GM19099 (cell line): ENCODE data around the gene SPATS2L.

Experiments
- POLR2A ChIP-seq: IDR thresholded peaks from 3 replicates; pipeline ENCODE4 v1.6.1; 2011; ENCODE audit warnings: low read depth; ENCODE audit not compliant: insufficient read length; ENCODE audit errors: extremely low read depth

Gene SPATS2L

DNA sequence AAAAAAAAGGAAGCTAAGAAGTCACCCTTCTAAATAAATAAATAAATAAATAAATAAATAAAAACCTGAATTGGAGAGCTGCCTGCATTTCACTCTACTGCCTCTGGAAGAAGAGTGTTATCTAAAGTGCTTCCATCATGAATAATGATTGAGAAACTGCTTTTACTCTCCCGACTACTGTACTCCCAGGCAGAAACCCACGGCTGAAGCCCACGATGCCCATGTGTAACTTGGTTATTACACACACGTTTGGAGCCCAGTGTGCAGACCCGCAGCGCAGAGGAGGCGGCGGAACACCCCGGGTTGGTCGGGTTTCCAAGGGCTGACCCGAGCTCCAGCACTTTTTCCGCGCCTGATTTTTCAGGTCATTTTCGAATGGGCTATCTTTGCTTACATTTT, 697 bp upstream of the SPATS2L start:
- no peak for TF ChIP-seq POLR2A

GRCh38 chr2:200306931-200307723, 634 bp downstream of the SPATS2L start:
- TF ChIP-seq POLR2A: peak; percentile 39

- no peak for TF ChIP-seq POLR2A
Measured at GRCh38 chr2:200307724-200308545, 1.4 kb downstream of the SPATS2L start.

DNA sequence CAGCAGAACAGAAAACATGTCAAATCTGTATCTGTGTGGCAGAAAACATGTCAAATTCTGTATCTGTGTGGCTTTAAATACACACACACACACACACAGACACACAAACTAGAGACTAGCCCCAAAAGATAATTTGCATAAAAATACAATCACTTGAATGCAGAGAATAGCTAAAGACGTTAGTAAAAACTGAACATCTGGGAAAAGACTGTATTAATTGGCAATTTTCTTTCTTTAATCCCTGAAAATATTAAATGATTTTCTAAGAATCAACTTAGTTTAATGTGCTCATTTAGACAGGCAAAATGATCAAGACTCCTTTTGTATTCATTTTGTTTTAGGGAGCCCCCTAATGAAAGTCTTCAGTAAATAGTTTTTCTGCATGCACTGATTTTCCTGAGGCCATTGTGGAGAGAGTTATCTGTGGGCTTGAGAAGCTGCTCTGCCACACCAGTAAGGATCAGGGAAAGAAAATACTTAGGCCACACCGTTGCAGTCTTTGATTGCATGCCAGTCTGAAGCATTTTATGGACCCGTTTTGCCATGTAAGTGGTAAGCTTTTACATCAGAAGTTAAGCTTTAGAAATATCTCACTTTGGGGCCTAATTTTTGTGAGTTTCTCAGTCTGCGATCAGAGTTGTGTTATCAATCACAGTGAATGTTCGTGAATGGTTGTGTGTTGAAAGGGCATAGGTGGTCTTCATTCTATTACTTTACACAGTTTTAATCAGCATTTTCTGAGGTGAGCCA, 2.2 kb downstream of the SPATS2L start:
- TF ChIP-seq POLR2A: no peak

GRCh38 chr2:200309296-200310049, 3.0 kb downstream of the SPATS2L start:
- no peak for TF ChIP-seq POLR2A

DNA sequence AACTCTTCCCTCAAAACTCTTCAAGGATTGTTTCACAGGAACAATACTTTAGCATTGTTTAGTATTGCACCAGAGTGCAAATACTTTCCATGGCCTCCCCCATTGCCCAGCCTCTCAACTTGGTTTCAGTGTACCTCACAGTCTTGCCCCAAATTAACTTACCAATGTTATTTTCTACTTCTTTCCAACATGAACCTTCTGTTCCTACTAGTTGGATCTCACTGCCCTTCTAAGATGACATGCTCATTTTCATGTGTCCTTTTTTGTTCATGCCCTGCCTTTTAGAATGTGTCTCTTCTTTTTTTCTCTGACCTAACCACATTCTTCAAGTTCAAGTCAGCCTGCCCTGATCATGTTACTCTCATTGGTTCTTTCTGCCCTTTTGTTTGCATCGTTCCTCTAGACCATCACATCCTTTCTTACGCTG, 4.1 kb downstream of the SPATS2L start:
- no peak for TF ChIP-seq POLR2A

DNA sequence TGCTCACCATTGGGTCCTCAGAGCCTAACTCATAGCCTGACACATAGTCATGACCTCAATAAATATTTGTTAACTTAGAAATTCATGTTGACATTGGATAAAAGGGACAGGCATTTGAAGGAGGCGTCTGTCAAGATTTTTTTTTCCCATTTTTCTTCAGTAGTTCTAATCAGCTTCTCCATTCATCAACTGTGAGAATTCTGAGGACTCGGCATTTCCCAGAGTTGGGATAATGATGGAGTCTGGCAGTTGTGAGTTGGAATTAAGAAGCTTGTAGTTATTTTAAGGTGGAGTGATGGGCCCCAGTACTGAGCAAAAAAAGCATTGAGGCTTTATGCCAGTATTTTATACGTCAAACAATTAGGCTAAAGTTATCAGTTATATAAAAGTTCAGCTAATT, 4.6 kb downstream of the SPATS2L start:
- no peak for TF ChIP-seq POLR2A

- TF ChIP-seq POLR2A: no peak
Measured at GRCh38 chr2:200314976-200315567, 8.6 kb downstream of the SPATS2L start.

DNA sequence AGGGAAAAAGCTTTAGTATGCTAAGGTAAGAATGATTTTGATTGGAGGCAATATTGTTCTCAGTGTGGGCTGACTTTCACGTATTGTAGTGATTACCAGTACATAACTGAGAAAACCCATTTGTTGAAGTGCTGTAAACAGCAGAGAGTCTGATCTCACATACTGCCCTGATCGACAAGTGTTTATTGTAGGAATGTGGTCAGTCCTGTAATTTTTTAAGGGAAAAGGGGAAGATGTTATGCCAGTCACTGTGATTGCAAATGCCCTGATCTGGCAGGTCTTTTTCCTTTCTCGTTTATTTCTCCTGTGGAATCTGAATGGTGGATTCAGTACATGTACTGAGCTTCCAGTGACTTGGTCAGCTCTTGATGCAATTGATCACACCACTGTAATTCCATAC, 11.5 kb downstream of the SPATS2L start:
- no peak for TF ChIP-seq POLR2A

DNA sequence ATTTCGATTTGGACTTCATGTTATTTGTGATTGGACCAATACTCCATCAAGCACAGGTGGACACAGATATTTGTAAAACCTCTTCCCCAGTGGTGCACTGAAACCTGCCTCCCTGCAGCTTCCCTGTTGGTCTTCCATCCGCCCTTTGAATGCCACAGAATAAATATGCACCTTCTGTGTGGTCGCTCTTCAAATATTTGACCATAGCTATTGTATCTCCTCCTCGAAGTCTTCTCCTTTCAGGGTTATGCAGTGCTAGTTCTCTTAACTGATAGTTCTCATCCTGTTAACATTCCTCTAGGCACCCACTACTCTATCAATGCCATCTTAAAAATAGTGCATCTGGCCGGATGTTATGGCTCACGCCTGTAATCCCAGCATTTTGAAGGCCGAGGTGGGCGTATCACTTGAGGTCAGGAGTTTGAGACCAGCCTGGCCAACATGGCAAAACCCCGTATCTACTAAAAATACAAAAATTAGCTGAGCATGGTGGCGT, 12.5 kb downstream of the SPATS2L start:
- TF ChIP-seq POLR2A: no peak

- TF ChIP-seq POLR2A: no peak
Measured at GRCh38 chr2:200319548-200320337, 13.2 kb downstream of the SPATS2L start.

DNA sequence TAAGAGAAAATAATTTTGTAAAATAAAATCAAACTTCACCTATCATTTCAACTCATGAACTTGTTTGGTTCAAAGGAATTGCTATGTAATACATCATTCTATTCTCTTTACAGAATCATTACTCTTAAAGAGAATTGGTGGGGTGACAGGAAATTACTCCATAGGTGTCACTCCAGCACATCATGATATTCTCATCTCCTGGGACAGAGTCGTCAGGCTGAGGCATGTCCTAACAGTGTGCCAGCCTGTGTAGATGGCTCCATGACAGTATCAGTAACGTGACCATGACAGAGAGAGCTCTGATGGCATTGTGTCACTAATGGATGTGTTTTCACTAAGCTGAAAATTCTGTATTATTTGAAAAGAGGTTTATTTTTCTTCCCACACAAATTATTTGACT, 13.9 kb downstream of the SPATS2L start:
- no peak for TF ChIP-seq POLR2A

- TF ChIP-seq POLR2A: no peak
Measured at GRCh38 chr2:200320991-200321390, 14.5 kb downstream of the SPATS2L start.

GRCh38 chr2:200321780-200322534, 15.5 kb downstream of the SPATS2L start:
- no peak for TF ChIP-seq POLR2A
